ENCODE measurements around the gene EXOC6B. TPM values are rescaled to one million over a fixed set of nuclear protein-coding genes. Genes with fewer than 3 reads are reported as not detected.

Gene EXOC6B
- total RNA-seq, 2 experiments from 2014 or later = 16.9 to 17.5 TPM

DNA sequence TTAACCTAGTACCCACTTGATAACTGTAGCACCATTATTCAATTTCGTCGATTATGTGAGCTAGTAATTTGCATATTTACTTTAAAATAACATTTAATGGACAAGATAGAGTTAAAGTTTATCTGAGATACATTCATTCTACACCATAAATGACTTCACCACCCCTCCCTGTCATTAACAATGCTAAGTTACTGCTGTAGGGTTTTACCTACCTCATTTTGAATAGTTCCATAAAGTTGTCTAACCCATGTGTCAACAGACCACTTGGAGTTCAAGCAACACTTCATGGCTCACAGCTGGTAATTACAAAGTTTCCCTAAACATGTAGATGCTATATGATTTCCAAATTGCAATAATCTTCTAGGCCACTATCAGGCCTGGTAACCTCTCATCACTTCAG is 550.7 kb downstream of the EXOC6B start:
- Mint-ChIP-seq H3K36me3 (ENCODE audit: low read depth) (no peaks in the 10 kb centered on the region), H3K27ac (no peak overlapping the region), H3K4me1 (ENCODE audit: low read depth) (no peaks in the 10 kb centered on the region), H3K27me3 (no peaks in the 10 kb centered on the region), H3K9me3 (no peaks in the 10 kb centered on the region), H3K4me3 (no peak overlapping the region)
- H3K9me3 ChIP-seq (ENCODE audit: control insufficient read depth in 1 of 2, insufficient read depth in 1 of 2, low read length in 2 of 2) = no peaks in the 10 kb centered on the region
- ATAC-seq (ENCODE audit: poor library complexity) (no peak), DNase-seq (no peak)
- no peaks in the 10 kb centered on the region for H3K4me1 ChIP-seq (ENCODE audit: insufficient read depth, low read length)
- H3K27me3 ChIP-seq (ENCODE audit: control insufficient read depth in 1 of 2, insufficient read depth in 2 of 2, low read length in 2 of 2) = no peaks in the 10 kb centered on the region
- H3K36me3 ChIP-seq (ENCODE audit: insufficient read depth, low read length) = no peaks in the 10 kb centered on the region
- TF ChIP-seq, protein P1, sequence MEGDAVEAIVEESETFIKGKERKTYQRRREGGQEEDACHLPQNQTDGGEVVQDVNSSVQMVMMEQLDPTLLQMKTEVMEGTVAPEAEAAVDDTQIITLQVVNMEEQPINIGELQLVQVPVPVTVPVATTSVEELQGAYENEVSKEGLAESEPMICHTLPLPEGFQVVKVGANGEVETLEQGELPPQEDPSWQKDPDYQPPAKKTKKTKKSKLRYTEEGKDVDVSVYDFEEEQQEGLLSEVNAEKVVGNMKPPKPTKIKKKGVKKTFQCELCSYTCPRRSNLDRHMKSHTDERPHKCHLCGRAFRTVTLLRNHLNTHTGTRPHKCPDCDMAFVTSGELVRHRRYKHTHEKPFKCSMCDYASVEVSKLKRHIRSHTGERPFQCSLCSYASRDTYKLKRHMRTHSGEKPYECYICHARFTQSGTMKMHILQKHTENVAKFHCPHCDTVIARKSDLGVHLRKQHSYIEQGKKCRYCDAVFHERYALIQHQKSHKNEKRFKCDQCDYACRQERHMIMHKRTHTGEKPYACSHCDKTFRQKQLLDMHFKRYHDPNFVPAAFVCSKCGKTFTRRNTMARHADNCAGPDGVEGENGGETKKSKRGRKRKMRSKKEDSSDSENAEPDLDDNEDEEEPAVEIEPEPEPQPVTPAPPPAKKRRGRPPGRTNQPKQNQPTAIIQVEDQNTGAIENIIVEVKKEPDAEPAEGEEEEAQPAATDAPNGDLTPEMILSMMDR (IDR thresholded peaks at IDR 0.05) = no peak
- POLR2A ChIA-PET = no interaction called here
- H3K27ac ChIP-seq (ENCODE audit: low read depth in 1 of 2, low read length in 2 of 2) = no peak overlapping the region
- no peak overlapping the region for H3K4me3 ChIP-seq (ENCODE audit: low read length)
- intact Hi-C loops (cut with DNase I, micrococcal nuclease) = no loop called here
- CTCF ChIA-PET = no interaction called here

DNA sequence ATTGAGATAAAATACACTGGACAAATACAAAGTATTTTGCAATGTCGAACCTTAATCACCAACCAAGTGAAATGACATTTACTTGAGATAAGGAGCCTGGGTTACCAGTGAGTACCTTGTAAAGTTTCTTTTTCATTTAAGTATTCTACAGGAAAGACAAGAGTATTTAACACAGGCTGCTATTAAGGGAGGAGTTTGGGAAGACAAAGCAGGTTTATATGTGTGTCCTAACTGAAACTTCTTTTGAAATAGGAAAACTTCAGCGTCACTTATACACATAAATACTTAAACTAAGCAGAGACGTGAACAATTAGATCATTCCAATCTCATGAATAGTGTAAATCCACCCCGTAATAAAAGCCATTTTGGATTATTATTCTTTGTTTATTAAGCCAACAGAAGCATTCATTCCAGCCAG is 551.4 kb downstream of the EXOC6B start:
- Mint-ChIP-seq H3K36me3 (ENCODE audit: low read depth) (no peaks in the 10 kb centered on the region), H3K4me1 (ENCODE audit: low read depth) (no peaks in the 10 kb centered on the region), H3K27me3 (no peaks in the 10 kb centered on the region), H3K4me3 (no peak overlapping the region), H3K9me3 (no peaks in the 10 kb centered on the region), H3K27ac (no peak overlapping the region)
- Histone ChIP-seq H3K27me3 (ENCODE audit: control insufficient read depth in 1 of 2, insufficient read depth in 2 of 2, low read length in 2 of 2) (no peaks in the 10 kb centered on the region), H3K4me3 (ENCODE audit: low read length) (no peak overlapping the region), H3K27ac (ENCODE audit: low read depth in 1 of 2, low read length in 2 of 2) (no peak overlapping the region), H3K9me3 (ENCODE audit: control insufficient read depth in 1 of 2, insufficient read depth in 1 of 2, low read length in 2 of 2) (no peaks in the 10 kb centered on the region), H3K4me1 (ENCODE audit: insufficient read depth, low read length) (no peaks in the 10 kb centered on the region), H3K36me3 (ENCODE audit: insufficient read depth, low read length) (no peaks in the 10 kb centered on the region)
- CTCF ChIA-PET = no interaction called here
- intact Hi-C loops (cut with DNase I, micrococcal nuclease) = no loop called here
- ATAC-seq (ENCODE audit: poor library complexity) (no peak), DNase-seq (no peak)
- TF ChIP-seq, protein P1 (IDR thresholded peaks at IDR 0.05) = no peak
- POLR2A ChIA-PET = no interaction called here

DNA sequence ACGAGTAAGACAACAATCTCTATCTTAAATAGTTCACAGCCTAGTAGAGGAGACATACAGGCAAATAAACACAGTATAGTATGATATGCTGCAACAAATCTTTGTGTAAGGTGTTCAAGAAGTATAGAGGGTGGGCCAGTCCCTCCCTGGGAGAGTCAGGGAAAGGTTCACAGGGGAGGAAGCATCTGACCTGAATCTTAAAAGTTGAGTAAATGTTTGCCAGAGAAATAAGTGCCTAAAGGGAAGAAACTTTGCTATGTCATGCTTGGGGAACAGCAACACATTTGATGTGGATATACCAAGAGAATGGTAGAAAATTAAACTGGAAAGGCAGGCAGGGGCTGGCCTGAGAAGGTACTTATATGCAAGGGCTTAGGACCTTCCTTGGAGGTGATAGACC is 552.4 kb downstream of the EXOC6B start:
- ChIA-PET POLR2A (no interaction called here), CTCF (no interaction called here)
- Mint-ChIP-seq H3K36me3 (ENCODE audit: low read depth) (peaks cover 4% of the 10 kb centered on the region), H3K27me3 (no peaks in the 10 kb centered on the region), H3K4me3 (no peak overlapping the region), H3K4me1 (ENCODE audit: low read depth) (no peaks in the 10 kb centered on the region), H3K27ac (no peak overlapping the region), H3K9me3 (no peaks in the 10 kb centered on the region)
- H3K27ac ChIP-seq (ENCODE audit: low read depth in 1 of 2, low read length in 2 of 2) = no peak overlapping the region
- ATAC-seq (ENCODE audit: poor library complexity) (no peak), DNase-seq (no peak)
- intact Hi-C loops (cut with DNase I, micrococcal nuclease) = no loop called here
- TF ChIP-seq, protein P1 (IDR thresholded peaks at IDR 0.05) = no peak
- no peak overlapping the region for H3K4me3 ChIP-seq (ENCODE audit: low read length)
- no peaks in the 10 kb centered on the region for H3K27me3 ChIP-seq (ENCODE audit: control insufficient read depth in 1 of 2, insufficient read depth in 2 of 2, low read length in 2 of 2)
- H3K9me3 ChIP-seq (ENCODE audit: control insufficient read depth in 1 of 2, insufficient read depth in 1 of 2, low read length in 2 of 2) = no peaks in the 10 kb centered on the region
- H3K4me1 ChIP-seq (ENCODE audit: insufficient read depth, low read length) = no peaks in the 10 kb centered on the region
- H3K36me3 ChIP-seq (ENCODE audit: insufficient read depth, low read length) = no peaks in the 10 kb centered on the region
